Measurements from ENCODE around the gene SEMA3D. TPM values are rescaled to one million over a fixed set of nuclear protein-coding genes. Genes with fewer than 3 reads are reported as not detected.

The SEMA3D gene
- total RNA-seq, 3 donors from 2014 or later (not counting 1 experiment from before 2014, with no cell fraction given), result not detected

DNA sequence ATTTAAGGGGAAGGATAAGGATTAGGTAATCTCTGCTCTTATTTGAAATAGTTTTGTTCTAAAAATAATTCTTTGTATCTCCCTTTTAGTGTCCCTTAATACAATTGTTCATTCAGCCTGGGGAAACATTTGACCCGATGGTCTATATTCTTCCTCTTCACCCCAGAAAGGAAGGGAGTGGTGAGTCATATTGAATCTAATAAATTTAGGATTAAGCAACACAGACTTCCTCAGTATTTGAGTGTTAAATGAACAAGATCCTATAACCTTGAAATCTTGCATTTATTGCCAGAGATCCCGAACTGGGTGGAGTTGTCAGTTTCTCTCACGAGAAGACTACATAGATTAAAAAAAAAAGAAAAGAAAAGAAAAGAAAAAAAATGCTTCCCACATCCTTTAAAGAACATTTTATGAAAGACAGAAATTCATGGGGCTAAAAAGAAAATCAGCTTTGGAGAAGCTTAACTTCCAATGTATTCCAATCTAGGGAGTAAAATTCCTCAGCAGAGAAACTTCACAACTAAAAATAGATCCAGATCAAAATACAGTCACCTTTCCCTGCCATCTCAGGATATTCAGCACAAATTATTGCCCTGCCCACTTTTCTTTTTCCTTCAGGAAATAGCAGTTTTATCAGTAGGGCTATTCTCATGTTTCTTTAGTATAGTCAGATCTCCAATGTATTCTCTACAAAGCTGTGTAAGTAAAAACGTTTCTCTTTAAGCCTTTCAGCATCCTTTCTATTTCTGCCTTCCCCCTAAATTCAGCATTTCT lies 82.2 kb downstream of the SEMA3D start:
- no peak for DNase-seq

DNA sequence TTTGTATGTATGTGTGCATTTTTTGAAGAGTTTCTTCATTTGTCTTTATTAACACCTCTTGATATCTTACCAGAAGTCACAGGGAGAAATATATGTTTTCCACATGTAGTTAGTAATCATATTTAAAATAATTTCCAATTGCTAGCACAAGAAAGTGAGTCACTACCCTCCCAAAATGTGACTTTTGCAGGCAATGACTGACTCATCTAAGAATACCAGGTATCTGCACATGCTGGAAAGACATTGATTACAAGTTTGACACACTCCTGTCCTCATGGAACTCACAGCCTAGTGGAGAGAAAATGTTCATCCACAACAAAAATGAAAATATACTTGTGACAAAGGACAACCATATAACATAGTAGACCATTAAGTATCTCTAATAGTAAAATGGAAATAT lies 82.9 kb downstream of the SEMA3D start:
- Histone ChIP-seq H3K27ac (ENCODE audit: low read length) (no peak overlapping the region), H3K4me3 (ENCODE audit: low read length) (no peak overlapping the region), H3K27me3 (ENCODE audit: control insufficient read depth, insufficient read depth, low read length) (no peaks in the 10 kb centered on the region), H3K9me3 (ENCODE audit: control insufficient read depth, insufficient read depth, low read length) (no peaks in the 10 kb centered on the region), H3K36me3 (ENCODE audit: control insufficient read depth, insufficient read depth, low read length) (no peaks in the 10 kb centered on the region), H3K4me1 (ENCODE audit: control insufficient read depth, insufficient read depth, low read length) (no peaks in the 10 kb centered on the region)
- Mint-ChIP-seq H3K4me1 (no peaks in the 10 kb centered on the region), H3K27me3 (ENCODE audit: low read depth in 2 of 2) (no peaks in the 10 kb centered on the region), H3K27ac (no peak overlapping the region), H3K9me3 (peaks cover 15 to 16% of the 10 kb centered on the region in 2 donors), H3K4me3 (no peak overlapping the region), H3K36me3 (no peaks in the 10 kb centered on the region)
- no peak for ATAC-seq
- TF ChIP-seq, protein P1, sequence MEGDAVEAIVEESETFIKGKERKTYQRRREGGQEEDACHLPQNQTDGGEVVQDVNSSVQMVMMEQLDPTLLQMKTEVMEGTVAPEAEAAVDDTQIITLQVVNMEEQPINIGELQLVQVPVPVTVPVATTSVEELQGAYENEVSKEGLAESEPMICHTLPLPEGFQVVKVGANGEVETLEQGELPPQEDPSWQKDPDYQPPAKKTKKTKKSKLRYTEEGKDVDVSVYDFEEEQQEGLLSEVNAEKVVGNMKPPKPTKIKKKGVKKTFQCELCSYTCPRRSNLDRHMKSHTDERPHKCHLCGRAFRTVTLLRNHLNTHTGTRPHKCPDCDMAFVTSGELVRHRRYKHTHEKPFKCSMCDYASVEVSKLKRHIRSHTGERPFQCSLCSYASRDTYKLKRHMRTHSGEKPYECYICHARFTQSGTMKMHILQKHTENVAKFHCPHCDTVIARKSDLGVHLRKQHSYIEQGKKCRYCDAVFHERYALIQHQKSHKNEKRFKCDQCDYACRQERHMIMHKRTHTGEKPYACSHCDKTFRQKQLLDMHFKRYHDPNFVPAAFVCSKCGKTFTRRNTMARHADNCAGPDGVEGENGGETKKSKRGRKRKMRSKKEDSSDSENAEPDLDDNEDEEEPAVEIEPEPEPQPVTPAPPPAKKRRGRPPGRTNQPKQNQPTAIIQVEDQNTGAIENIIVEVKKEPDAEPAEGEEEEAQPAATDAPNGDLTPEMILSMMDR (IDR thresholded peaks at IDR 0.05), result no peak
- no peak for DNase-seq
- intact Hi-C loops (cut with micrococcal nuclease), result no loop called here

More for the DNA sequence above, 82.2 kb downstream of the SEMA3D start:
- H3K4me1 ChIP-seq (ENCODE audit: control insufficient read depth, insufficient read depth, low read length), result no peaks in the 10 kb centered on the region
- WGBS (ENCODE audit: insufficient coverage), result 71% methylated on average over 1 of the region's 4 CpGs
- Mint-ChIP-seq H3K36me3 (no peaks in the 10 kb centered on the region), H3K9me3 (peaks cover 15 to 16% of the 10 kb centered on the region in 2 donors), H3K27me3 (ENCODE audit: low read depth in 2 of 2) (no peaks in the 10 kb centered on the region), H3K4me1 (no peaks in the 10 kb centered on the region), H3K27ac (no peak overlapping the region), H3K4me3 (no peak overlapping the region)
- no peak for ATAC-seq
- TF ChIP-seq, protein P1 (IDR thresholded peaks at IDR 0.05), result no peak
- intact Hi-C loops (cut with micrococcal nuclease), result no loop called here
- no peak overlapping the region for H3K27ac ChIP-seq (ENCODE audit: low read length)
- no peaks in the 10 kb centered on the region for H3K36me3 ChIP-seq (ENCODE audit: control insufficient read depth, insufficient read depth, low read length)
- no peaks in the 10 kb centered on the region for H3K27me3 ChIP-seq (ENCODE audit: control insufficient read depth, insufficient read depth, low read length)
- H3K9me3 ChIP-seq (ENCODE audit: control insufficient read depth, insufficient read depth, low read length), result no peaks in the 10 kb centered on the region
- no peak overlapping the region for H3K4me3 ChIP-seq (ENCODE audit: low read length)

DNA sequence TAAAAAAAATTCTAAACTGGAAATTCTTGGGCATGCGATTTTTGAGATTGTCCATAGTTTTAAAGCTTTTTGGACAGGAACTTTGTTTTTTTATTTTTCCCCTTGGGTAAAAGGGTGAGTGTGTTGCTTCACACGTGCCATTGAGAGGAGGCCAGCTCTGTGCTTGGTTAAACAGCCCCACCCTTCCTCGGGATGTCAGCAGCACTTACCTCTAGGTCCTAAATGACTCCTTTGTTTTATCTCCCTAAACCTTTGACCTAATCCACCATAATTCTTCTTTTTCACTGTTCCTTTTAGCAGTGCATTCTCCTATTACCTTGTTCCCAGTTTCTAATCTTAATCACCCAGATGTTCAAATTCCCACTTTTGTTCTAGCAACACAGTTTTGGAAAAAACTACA lies 83.5 kb downstream of the SEMA3D start:
- H3K4me1 ChIP-seq (ENCODE audit: control insufficient read depth, insufficient read depth, low read length), result no peaks in the 10 kb centered on the region
- H3K4me3 ChIP-seq (ENCODE audit: low read length), result no peak overlapping the region
- TF ChIP-seq, protein P1 (IDR thresholded peaks at IDR 0.05), result no peak
- Mint-ChIP-seq H3K9me3 (peaks cover 13 to 16% of the 10 kb centered on the region in 2 donors), H3K36me3 (no peaks in the 10 kb centered on the region), H3K27me3 (ENCODE audit: low read depth in 2 of 2) (no peaks in the 10 kb centered on the region), H3K27ac (no peak overlapping the region), H3K4me3 (no peak overlapping the region), H3K4me1 (no peaks in the 10 kb centered on the region)
- ATAC-seq (no peak), DNase-seq (no peak)
- no peaks in the 10 kb centered on the region for H3K27me3 ChIP-seq (ENCODE audit: control insufficient read depth, insufficient read depth, low read length)
- no peaks in the 10 kb centered on the region for H3K9me3 ChIP-seq (ENCODE audit: control insufficient read depth, insufficient read depth, low read length)
- 68% methylated on average over 3 of the region's 3 CpGs for whole genome bisulfite sequencing (ENCODE audit: insufficient coverage)
- no peaks in the 10 kb centered on the region for H3K36me3 ChIP-seq (ENCODE audit: control insufficient read depth, insufficient read depth, low read length)
- H3K27ac ChIP-seq (ENCODE audit: low read length), result no peak overlapping the region
- intact Hi-C loops (cut with micrococcal nuclease), result no loop called here

Measured in natural killer cell (primary cell).